Tibial artery (tissue), 4 donors: ENCODE results near the gene GPBP1.

Experiments used
- DNase-seq, 2 donors: peaks; one replicate each; pipeline ENCODE4 v3.0.0-alpha.2; 2019
- H3K27ac ChIP-seq, 2 donors: fragments of 200-600 bp; sonication (generic) in 1 of 2; 1 replicate in 1 of 2; 2 replicates in 1 of 2; pipeline ENCODE4 v1.5.1; 2018 to 2019; ENCODE audit warnings: mild to moderate bottlenecking in 1 of 2
- H3K27me3 ChIP-seq, 2 donors: fragments of 200-600 bp; sonication (generic) in 1 of 2; one replicate each; pipeline versions ENCODE4 v1.5.1 to v1.6.0; 2016 to 2019
- H3K36me3 ChIP-seq, 3 donors: fragments of 200-600 bp; sonication (generic) in 2 of 3; one replicate each; pipeline ENCODE4 v1.5.1; 2016 to 2019; ENCODE audit warnings: mild to moderate bottlenecking in 2 of 3
- H3K4me1 ChIP-seq, 4 donors: fragments of 200-600 bp; sonication (generic) in 2 of 4; 1 replicate in 3 of 4; 2 replicates in 1 of 4; pipeline ENCODE4 v1.5.1; 2016 to 2019
- H3K4me3 ChIP-seq, 2 donors: fragments of 200-600 bp; sonication (generic) in 1 of 2; 1 replicate in 1 of 2; 2 replicates in 1 of 2; pipeline ENCODE4 v1.5.1; 2018 to 2019; ENCODE audit warnings: mild to moderate bottlenecking in 2 of 2
- H3K9me3 ChIP-seq, 3 donors: fragments of 200-600 bp; sonication (generic) in 1 of 3; one replicate each; pipeline ENCODE4 v1.5.1; 2016 to 2019
- intact Hi-C: fragments of 100-400 bp; cut with DNase I; formaldehyde crosslinking; loops from one replicate; pipeline ENCODE4 v1.15.0; 2023; ENCODE audit warnings: low total_unique reads
- TF ChIP-seq, protein P1 (sequence below), 2 experiments: fragments of 200-600 bp in 1 of 2; fragments of 450-650 bp in 1 of 2; IDR thresholded peaks; one replicate each; pipeline ENCODE4 v1.5.1; 2017 to 2019; ENCODE audit warnings: antibody characterized with exemption in 2 of 2, mild to moderate bottlenecking in 1 of 2, moderate library complexity in 1 of 2

GPBP1 gene

DNA sequence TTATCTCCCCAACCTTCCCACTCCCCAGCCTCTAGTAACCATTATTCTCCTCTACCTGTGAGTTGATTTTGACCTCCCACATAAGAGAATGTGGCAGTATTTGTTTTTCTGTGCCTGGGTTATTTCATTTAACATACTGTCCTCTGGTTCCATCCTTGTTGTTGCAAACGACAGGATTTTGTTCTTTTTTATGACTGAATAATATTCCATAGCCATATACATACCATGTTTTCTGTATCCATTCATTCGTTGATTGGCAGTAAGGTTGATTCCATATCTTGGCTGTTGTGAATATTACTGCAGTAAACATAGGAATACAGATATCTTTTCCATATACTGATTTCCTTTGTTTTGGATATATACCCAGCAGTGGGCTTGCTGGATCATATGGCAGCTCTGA lies 20.8 kb downstream of the GPBP1 start:
- intact Hi-C loops = no loop called here

DNA sequence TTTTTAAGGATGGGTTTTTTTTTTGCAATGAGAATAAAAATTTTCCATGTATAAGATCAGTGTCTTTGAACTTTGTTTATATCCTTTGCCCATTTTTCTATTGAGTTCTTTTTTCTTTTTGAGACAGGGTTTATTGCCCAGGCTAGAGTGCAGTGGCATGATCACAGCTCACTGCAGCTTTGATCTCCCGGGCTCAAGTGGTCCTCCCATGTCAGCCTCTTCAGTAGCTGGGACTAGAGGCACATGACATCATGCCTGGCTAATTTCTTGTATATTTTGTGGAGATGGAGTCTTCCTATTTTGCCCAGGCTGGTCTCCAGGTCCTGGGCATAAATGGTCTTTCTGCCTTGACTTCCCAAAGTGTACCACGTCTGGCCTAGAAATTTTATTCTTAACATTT lies 21.2 kb downstream of the GPBP1 start:
- TF ChIP-seq, protein P1, sequence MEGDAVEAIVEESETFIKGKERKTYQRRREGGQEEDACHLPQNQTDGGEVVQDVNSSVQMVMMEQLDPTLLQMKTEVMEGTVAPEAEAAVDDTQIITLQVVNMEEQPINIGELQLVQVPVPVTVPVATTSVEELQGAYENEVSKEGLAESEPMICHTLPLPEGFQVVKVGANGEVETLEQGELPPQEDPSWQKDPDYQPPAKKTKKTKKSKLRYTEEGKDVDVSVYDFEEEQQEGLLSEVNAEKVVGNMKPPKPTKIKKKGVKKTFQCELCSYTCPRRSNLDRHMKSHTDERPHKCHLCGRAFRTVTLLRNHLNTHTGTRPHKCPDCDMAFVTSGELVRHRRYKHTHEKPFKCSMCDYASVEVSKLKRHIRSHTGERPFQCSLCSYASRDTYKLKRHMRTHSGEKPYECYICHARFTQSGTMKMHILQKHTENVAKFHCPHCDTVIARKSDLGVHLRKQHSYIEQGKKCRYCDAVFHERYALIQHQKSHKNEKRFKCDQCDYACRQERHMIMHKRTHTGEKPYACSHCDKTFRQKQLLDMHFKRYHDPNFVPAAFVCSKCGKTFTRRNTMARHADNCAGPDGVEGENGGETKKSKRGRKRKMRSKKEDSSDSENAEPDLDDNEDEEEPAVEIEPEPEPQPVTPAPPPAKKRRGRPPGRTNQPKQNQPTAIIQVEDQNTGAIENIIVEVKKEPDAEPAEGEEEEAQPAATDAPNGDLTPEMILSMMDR (IDR thresholded peaks at IDR 0.05) = no peak
- H3K27me3 ChIP-seq = no peaks in the 10 kb centered on the region
- no peak overlapping the region for H3K27ac ChIP-seq
- H3K4me1 ChIP-seq = peaks cover 0 to 28% (median 4%) of the 10 kb centered on the region in 4 donors
- intact Hi-C loops = no loop called here
- no peak for DNase-seq
- H3K4me3 ChIP-seq = no peak overlapping the region
- no peaks in the 10 kb centered on the region for H3K9me3 ChIP-seq
- peaks cover 0 to 17% (median 6%) of the 10 kb centered on the region in 3 donors for H3K36me3 ChIP-seq

More for the DNA sequence above, 20.8 kb downstream of the GPBP1 start:
- Histone ChIP-seq H3K36me3 (peaks cover 0 to 17% (median 6%) of the 10 kb centered on the region in 3 donors), H3K4me3 (no peak overlapping the region), H3K4me1 (peaks cover 0 to 28% (median 4%) of the 10 kb centered on the region in 4 donors), H3K27me3 (no peaks in the 10 kb centered on the region), H3K9me3 (no peaks in the 10 kb centered on the region), H3K27ac (no peak overlapping the region)
- TF ChIP-seq, protein P1 (IDR thresholded peaks at IDR 0.05) = no peak
- DNase-seq = no peak

DNA sequence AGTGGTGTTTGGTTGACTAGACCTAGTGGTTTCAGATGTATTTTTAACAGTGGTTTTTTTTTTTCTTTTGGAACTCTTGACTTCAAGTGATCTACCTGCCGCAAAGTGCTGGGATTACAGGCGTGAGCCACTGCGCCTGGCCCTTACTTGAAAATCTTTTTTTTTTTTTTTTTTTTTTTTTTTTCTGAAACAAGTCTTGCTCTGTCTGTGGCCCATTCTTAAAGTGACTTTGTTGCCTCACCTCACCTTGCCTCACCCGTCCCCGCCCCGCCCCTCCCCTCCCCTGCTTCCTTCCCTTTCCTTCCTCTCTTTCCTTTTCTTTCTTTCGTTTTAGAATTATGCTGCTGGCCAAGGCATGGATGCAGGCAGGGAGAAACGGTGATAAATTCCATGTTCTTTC lies 26.0 kb downstream of the GPBP1 start:
- no peak overlapping the region for H3K27ac ChIP-seq
- H3K4me3 ChIP-seq = no peak overlapping the region
- H3K27me3 ChIP-seq = no peaks in the 10 kb centered on the region
- TF ChIP-seq, protein P1 (IDR thresholded peaks at IDR 0.05) = no peak
- peaks cover 0 to 46% (median 13%) of the 10 kb centered on the region in 4 donors for H3K4me1 ChIP-seq
- no peaks in the 10 kb centered on the region for H3K9me3 ChIP-seq
- H3K36me3 ChIP-seq = peaks cover 0 to 11% (median 0%) of the 10 kb centered on the region in 3 donors
- no peak for DNase-seq
- intact Hi-C loops = no loop called here

DNA sequence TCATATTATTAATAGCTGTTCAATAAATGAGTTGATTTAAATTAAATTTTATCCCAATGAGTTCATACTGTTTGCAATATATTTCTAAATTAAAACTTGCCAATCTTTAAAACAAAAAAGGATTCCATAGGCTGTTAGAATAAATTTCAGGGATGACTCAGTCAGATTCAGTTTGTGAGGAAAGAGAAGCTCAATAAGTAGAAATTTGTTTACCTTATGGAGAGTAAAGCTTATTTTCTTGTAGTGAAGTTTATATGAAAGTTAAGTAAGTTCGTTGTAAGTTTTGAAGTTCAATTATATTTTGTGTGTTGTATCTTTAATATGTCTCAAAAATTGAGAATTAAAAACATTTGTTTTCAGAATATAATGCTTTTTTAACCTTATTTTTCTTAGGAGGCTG lies 29.0 kb downstream of the GPBP1 start:
- intact Hi-C loops = no loop called here
- Histone ChIP-seq H3K9me3 (no peaks in the 10 kb centered on the region), H3K4me1 (peaks cover 0 to 68% (median 21%) of the 10 kb centered on the region in 4 donors), H3K36me3 (no peaks in the 10 kb centered on the region), H3K27ac (no peak overlapping the region), H3K27me3 (no peaks in the 10 kb centered on the region), H3K4me3 (no peak overlapping the region)
- DNase-seq = no peak
- TF ChIP-seq, protein P1 (IDR thresholded peaks at IDR 0.05) = no peak

DNA sequence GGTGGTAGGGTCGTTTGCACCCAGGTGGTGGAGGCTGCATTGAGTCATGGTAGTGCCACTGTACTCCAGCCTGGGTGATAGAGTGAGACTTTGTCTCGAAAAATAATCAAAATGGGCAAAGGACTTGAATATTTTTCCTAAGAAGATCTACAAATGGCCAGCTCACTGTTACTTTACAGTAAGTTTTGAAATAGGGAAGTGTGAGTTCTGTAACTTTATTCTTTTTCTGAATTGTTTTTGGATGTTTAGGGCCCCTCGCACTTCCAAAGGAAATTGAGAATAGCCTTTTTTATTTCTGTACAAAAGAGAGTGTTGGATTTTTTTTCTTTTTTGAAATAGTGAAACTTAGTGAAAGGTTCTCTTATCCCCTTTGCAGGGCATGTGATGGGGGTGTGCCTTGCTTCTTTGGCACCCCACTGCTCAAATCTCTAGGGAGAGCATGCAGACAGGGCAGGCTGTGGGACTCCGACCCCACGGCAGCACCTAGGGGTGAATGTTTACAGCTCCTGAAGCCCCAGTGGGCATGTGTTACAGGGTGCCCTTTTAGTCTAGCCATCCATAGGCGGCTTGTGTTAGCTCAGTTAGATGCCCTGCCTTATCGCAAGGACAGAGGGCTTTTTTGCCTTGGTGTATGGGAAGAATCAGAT lies 33.3 kb downstream of the GPBP1 start:
- no peak overlapping the region for H3K27ac ChIP-seq
- no peak for DNase-seq
- no peak overlapping the region for H3K4me3 ChIP-seq
- intact Hi-C loops = no loop called here
- TF ChIP-seq, protein P1 (IDR thresholded peaks at IDR 0.05) = no peak
- no peaks in the 10 kb centered on the region for H3K27me3 ChIP-seq
- H3K9me3 ChIP-seq = no peaks in the 10 kb centered on the region
- H3K36me3 ChIP-seq = no peaks in the 10 kb centered on the region
- H3K4me1 ChIP-seq = peaks cover 0 to 75% (median 22%) of the 10 kb centered on the region in 4 donors
